GM12874 (cell line): ENCODE results near the gene PGBD5.

ENCODE experiments used
- TF ChIP-seq, protein P1 (sequence below): IDR thresholded peaks from 2 replicates; pipeline ENCODE4 v1.5.1; 2011; ENCODE audit warnings: low read depth, mild to moderate bottlenecking, control low read depth, low read length, moderate library complexity; ENCODE audit not compliant: insufficient read depth

The PGBD5 gene

DNA sequence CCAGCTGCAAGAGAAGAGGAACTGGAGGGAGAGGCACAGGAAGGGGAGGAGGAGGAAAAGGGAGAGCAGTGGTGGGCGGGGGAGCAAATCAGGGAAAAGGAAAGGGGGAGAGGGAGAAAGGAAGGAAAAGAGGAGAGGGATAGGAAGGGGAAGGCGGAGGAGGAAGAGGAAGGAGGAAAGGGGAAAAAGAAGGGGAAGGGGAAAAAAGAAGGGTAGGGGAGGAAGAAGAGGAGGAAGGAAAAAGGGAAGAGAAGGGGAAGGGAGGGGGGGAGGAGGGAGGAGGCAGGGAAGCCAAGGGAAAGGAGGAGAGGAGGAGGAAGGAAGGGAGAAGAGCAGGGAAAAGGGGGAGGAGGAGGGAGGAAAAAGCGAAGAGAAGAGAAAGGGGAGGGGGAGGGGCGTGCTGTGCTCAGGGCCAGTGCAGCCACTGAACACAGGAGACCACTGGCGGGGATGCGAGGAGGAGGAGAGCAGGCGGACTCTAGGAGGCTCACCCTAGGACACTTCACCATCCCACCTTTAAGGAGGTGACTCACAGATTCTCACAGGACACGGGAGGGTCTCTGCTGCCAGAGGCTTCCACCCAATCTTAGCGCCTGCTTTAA, 33.1 kb downstream of the PGBD5 start:
- TF ChIP-seq, protein P1, sequence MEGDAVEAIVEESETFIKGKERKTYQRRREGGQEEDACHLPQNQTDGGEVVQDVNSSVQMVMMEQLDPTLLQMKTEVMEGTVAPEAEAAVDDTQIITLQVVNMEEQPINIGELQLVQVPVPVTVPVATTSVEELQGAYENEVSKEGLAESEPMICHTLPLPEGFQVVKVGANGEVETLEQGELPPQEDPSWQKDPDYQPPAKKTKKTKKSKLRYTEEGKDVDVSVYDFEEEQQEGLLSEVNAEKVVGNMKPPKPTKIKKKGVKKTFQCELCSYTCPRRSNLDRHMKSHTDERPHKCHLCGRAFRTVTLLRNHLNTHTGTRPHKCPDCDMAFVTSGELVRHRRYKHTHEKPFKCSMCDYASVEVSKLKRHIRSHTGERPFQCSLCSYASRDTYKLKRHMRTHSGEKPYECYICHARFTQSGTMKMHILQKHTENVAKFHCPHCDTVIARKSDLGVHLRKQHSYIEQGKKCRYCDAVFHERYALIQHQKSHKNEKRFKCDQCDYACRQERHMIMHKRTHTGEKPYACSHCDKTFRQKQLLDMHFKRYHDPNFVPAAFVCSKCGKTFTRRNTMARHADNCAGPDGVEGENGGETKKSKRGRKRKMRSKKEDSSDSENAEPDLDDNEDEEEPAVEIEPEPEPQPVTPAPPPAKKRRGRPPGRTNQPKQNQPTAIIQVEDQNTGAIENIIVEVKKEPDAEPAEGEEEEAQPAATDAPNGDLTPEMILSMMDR: no peak

DNA sequence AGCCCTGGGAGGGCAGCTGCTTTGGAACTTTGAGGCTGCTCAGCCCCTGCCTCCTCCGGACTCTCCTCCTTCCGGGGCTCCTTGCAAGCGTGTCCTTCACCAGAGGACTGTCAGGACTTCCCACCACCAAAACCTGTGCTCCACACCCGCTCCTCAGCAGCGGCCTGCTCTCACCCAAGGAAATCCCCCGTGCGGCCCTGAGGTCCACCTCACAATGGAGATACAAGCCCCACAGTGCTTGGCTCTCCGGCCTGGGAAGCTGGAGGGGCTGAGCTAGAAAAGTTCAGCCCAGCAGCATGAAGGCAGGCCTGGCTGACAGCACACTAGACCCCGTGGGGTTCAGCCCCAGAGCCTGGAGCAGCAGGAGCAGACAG, 33.6 kb downstream of the PGBD5 start:
- TF ChIP-seq, protein P1: no peak

DNA sequence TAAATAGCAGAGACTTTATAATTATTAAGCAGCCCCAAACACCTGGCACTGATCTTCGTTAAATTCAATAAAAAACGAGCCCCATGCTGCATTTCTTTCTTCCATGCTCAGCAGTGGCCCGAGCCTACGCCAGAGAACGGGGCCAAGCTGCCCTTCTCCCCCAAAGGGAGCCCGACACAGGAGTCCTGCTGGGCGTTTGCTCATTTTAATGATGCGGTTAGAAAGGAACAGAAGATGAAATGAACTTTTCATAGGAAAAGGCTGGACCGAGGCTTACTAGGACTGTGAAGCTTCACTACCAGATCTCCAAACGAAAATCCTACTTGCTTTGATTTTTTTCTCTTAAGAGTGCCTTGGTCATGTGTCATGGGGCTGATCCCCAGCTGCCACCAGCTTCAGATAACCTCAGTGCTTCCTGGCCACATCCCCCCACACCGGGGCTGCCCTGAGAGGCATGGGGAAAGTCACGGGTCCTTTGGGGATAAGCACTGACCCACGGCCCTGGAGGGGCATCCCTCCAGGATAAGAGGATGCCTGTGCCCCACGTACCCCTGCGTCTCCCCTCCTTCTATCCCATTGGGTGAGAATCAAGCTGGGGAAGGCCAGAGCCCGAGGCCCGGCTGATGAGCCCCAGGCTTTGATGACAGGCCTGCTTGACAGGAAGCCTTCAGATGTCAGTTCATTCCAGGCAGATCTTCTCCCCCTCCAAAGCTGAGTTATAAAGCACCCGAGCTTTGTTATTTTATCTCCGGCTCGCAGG, 34.2 kb downstream of the PGBD5 start:
- TF ChIP-seq, protein P1: no peak

DNA sequence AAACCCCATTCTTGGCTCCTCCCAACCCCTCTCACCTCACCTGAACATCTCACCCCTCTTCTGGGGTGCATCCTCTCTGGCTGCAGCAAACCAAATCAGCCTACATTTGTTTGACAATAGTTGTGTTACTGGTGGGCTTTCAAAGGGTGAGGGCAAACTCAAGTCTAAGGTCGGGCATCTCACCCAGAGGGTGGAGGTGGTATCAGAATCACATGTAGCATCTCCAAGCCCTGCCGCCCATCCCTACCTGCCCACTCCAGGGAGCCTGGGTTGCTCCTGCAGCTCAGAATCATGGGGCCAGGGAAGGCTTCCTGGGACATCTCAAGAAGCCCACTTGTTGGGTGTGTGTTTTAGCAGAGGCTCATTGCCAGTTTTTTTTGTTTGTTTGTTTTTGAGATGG, 35.8 kb downstream of the PGBD5 start:
- TF ChIP-seq, protein P1: no peak

DNA sequence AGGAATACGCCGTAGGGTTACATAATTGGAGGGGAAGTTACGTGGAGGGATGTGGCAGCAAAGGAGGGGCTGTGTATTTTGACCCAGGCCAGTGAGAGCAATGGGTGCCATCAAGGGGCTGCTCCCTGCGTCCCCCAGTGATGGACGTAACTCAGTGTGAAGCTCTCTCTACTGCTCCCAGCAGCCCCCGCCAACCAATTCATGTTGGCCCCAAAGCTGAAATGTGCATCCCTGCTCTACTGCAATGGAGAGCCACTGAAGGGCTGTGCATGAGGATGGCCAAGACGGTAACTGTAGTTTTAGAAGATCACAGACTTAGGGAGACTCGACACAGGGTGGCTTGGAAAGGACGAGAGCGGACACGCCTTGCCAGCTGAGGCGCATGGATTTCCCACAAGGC, 38.3 kb downstream of the PGBD5 start:
- TF ChIP-seq, protein P1: no peak

DNA sequence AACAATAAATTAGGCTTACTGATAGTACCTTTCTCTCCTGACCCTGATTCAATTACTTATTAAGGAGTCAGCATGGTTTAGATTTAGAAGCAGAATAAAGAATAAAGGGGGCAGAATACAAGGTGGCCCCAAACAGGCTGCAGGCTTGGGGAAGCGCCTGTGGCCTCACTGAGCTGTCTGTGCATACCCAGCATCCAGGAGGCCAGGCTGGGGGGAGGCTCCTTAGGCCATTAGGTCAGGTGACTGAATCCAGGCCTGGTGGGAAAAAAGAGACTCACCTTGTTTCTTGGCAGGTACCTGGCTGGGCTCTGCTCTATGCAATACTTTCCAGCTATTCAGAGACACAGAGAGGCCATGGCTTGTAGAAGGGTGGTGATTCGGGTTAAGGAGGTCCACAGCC, 38.8 kb downstream of the PGBD5 start:
- TF ChIP-seq, protein P1: no peak

DNA sequence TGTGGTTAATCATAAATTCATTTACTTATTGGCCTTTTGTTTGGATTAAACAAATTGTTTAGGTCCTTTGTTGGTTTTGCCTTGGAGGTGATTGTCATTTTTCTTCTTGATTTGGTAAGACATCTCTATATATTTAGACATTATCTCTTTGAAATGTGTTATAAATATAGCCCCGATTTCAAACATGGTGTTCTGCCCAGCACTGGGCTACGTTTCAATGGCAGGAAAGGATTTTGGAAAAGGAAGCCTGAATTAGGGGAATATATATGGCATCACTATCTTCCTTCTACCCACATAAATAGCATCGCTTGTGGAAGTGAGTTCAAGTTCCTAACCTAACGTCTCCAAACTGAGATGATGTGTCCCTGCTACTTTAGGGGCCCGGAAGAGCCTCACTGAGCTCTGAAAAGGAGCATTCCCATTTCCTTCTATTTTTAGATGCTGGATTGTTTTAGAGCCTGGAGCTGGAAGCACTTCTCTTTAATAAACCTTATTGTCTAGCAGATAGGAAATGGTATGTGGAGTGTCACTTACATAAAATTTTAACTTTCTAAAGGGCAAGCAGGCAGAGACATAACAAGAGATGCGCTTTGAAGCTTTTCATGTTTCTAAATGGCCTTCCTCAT, 39.4 kb downstream of the PGBD5 start:
- TF ChIP-seq, protein P1: no peak
